AG08396 (cell line): ENCODE results near the gene CENPX.
A peak's percentile ranks its signal among the peaks of the same experiment; 100 is the strongest.

Experiments
- DNase-seq: peaks from one replicate; pipeline ENCODE4 v3.0.0; 2012; ENCODE audit warnings: low spot score, mixed read lengths

Gene CENPX

DNA sequence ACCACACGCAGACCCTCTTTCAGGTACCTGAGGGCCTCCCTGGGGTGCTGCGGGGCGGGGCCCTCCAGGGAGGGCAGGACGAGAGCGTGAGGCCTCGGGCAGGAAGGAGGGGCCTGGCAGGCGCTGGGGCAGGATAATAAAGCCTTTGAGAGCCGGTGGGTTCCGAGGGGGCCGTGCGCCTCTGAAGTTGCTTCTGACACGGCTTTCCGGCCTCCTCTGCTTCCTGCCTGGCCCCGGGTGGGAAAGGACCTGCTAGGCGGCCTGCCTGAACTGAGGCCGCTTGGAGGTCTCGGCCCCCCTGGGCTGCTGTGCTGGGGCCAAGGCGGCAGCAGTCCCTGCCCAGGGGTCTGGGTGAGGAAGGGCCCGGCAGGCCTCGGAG is 10.4 kb downstream of the CENPX start:
- DNase-seq = no peak

- no peak for DNase-seq
Measured at GRCh38 chr17:82011617-82012187, 11.0 kb downstream of the CENPX start.

GRCh38 chr17:82010575-82011525 is 11.8 kb downstream of the CENPX start:
- no peak for DNase-seq

DNA sequence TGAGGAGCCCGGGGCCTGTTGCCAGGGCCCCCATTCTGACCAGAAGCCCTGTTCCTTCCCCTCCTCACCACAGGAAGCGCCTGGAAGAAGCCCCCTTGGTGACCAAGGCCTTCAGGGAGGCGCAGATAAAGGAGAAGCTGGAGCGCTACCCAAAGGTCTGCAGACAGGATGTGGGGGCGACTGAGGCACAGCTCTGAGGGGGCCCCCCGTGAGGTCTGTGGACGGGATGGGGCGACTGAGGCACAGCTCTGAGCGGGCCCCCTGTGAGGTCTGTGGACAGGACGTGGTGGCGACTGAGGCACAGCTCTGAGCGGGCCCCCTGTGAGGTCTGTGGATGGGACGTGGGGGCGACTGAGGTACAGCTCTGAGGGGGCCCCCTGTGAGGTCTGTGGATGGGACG is 13.3 kb downstream of the CENPX start:
- DNase-seq = no peak

DNA sequence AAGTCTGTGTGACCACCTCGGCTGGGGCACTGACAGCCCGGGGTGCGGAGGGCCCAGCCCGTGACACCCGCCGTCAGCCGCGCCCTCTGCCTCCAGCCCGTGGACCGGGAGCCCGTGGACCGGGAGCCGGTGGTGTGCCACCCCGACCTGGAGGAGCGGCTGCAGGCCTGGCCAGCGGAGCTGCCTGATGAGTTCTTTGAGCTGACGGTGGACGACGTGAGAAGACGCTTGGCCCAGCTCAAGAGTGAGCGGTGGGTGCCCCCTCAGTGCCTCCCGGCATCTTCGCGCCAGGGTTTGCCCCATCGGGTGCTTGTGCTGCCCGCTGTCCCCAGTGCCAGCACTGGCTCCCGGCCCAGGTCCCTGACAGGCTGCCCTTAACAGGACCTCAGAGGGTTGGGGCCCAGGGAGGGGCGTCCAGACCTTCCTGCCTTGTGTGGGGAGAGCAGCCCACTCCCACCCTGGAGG is 13.7 kb downstream of the CENPX start:
- no peak for DNase-seq

GRCh38 chr17:82008258-82008940 is 14.3 kb downstream of the CENPX start:
- no peak for DNase-seq

DNA sequence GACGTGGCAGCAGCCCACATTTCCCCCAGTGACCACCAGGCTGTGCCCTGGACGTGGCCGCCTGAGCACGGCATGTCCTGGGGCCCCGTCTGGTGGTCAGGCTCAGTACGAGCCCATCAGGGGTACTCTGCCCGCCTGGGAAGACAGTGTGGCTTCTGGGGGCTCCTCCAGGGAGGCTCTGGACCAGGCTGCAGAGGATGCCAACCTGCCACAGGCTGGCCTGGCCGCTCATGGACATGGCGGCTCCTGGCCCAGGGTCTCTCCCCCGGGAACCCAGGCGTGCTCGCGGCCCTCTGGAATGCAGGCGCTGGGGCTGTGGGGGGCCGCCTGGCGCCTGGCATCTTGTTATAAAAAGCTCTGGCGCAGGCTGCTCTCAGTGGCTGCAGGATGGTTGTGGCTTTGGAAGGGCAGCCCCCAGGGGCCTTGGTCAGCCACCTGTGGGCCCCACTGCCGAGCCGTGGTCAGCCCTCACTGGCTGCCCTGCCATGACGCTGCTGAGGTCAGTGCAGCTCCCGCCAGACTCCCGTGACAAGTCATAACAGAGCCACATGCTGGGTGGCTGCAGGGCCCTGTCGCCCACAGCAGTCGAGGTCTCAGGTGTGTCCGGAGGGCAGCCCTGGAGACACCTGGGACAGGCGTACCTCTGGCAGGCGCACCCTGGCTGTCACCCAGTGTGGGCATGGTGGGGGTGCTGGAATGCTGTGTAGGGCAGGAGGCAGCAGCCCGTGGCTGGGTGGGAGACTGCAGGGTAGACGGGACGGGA is 15.0 kb downstream of the CENPX start:
- DNase-seq = no peak

- DNase-seq = no peak
Measured at GRCh38 chr17:82007228-82007494, 15.5 kb downstream of the CENPX start.

- peak; percentile 76 for DNase-seq
Measured at GRCh38 chr17:82006468-82007227, 16.0 kb downstream of the CENPX start.

DNA sequence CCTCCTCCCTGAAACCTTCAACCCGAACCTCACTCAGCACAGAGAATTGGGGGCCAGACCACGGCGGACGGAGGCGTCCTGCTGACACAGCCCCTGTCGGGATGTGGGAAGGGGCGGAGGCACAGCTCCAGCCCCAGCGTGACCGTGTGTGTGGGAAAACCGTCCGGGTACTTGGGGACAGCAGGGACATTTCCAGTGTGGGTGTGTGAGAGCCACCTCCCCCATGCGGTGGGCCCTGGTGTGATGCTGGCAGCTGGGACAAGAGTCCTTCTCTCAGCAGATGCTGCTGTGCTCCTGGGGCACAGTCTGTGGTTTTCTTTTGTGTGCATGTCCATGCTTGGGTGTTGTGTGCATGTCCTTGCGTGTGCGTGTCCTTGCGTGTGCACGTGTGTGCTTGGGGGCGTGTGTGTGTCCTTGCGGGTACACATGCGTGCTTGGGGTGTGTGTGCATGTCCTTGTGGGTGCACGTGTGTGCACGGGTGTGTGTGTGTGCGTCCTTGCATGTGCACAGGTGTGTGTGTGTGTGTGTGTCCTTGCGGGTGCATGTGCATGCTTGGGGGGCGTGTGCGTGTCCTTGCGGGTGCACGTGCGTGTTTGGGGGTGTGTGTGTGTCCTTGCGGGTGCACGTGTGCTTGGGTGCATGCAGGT is 16.9 kb downstream of the CENPX start:
- DNase-seq = no peak

- DNase-seq = no peak
Measured at GRCh38 chr17:82004517-82005455, 17.9 kb downstream of the CENPX start.

DNA sequence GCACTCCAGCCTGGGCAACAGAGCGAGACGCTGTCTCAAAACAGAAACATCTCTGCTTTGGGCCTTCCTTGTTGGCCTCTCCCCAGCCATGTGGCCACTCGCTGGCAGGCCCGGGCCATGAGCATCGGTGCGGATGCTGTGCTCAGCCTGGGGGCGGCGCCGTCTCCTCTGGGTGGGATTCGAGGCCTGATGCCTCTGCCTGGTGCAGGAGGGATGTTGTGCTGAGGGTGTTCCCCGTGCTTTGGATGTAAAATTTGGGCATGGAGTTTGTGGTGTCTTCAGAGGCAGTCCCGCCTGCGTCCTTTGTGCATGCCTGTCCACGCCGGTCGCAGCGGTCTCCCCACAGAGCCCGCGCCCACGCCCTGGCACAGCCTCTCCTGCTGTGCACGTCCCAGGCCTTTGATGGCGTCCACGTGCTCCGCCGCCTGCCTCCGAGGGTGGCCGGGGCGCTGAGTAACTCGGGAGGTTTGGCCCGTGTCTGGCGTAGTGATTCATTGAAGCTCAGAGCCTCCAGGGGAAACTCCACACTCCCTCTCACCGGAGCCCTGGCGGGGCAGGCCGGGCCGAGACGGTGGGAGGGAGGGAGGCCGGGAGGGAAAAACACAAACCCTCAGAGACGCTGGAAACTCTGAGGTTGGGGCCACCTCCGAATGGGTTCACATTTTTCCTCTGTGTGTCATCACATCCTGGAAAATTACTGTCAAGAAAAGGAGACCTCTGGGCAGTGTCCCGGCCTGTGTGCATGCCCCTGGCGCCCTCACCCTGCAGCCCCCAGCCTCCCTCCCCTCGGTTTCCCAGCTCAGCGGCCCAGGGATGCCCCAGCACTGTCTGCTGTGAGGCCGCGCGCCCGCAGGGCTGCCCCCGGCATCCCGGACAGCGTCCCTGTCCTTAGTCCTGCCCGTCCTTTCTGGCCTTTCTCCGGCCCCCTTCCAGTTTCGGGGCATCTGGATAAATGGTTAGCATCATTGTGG is 19.0 kb downstream of the CENPX start:
- peak; percentile 97 for DNase-seq

DNA sequence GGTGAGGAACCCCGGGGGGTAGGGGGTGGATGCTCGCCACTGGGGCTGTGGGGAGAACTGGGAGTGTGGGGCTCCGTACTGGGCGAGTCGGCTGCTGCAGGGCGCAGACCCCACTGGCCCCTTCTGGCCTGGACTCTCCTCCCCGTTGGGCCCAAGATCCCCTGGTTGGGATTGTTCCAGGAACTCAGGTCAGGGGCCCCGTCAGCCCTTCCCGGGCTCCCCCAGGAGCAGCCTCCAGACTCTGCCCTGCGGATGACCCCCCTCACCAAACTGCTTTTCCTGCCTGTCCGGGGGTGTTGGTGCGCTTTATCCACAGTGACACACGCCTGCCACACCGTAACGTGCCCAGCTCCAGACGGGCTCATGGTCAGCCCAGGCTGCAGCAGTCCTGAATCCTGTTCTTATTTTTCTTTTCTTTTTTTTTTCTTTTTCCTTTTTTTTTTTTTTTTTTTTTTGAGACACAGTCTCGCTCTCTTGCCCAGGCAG is 21.1 kb downstream of the CENPX start:
- DNase-seq = no peak

DNA sequence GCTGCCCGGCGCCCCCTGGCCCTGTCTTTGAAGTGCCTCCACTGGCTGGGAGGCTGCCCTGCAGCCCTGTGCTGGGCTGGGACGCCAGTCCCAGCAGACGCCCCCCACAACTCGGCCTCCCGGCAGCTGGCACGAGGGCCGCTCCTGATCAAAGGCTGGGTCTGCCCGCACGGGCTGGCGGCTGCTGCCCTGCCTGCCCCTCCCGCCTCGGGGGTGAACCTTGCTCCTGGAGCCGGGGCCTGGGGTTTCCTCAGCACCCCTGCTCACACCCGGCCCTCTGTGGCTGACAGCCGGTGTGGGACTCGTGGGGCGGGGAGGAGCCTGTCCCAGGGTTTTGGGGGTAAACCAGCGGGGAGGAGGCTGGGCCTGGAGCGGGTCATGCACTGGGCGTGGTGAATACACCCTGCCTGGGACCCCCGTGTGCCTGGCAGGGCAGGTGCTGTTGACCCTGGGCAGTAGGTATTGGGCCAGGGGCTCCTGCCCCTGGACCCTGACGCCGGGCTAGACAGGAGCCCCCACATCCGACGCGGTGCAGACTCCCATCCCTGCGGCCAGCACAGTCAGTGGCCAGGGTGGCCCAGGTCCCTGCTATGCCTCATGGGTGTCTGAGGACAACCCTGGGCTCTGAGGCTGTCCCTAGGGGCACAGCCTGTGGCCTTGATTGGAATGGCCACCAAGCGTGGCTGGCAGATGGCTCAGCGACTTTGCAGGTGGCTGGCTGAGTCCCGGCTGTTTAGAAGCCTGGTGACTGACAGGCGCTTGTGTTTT is 21.7 kb downstream of the CENPX start:
- no peak for DNase-seq

DNA sequence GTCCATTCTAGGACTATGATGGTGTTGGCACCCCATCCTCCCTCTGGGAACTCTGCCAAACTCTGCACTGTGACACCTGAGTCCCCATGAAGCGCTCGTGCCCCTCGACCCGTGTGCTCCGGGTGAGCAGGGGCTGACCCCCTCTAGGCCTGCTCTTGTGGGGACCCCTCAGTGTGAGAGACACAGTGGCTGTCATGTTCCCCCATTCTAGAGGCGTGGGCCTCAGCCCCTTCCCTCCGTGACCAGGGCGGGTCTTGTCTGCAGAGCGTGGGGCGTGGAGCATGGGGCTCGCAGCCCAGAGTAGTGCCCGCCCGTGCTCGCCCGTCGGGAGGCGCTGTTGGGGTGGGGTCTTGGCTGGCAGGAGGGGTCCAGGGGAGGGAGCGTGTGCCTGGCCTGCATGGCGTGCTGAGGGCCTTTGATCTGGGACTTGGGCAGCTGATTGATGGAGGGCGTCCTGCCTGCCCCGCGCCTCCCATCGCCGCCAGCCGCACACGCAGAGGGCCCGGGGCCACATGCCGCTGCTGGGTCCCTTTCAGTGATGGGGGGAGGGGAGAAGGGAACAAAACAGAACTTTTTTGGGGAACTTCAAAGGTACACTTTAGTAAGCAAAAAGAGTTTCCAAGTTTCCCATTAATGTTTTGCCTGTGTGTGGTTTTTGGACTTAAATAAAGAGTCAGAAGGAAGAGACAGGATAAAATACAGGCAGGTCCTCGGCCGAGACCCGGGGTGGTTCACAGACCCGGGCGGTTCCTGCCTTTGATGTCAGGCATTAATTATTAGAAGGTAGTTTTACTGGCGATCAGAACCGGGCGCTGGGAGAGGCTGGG is 22.5 kb downstream of the CENPX start:
- DNase-seq = no peak

GRCh38 chr17:81999587-81999975 is 23.1 kb downstream of the CENPX start:
- no peak for DNase-seq
